ENCODE results near the gene OPA1. TPM values are rescaled to one million over a fixed set of nuclear protein-coding genes. Genes with fewer than 3 reads are reported as not detected.
A peak's percentile ranks its signal among the peaks of the same experiment; 100 is the strongest.

OPA1 gene
- total and polyA plus RNA-seq, 2 of the 13 experiments (the other 11 are each of a cell fraction or from before 2014, with no cell fraction given), result 26.7 to 78.5 TPM

DNA sequence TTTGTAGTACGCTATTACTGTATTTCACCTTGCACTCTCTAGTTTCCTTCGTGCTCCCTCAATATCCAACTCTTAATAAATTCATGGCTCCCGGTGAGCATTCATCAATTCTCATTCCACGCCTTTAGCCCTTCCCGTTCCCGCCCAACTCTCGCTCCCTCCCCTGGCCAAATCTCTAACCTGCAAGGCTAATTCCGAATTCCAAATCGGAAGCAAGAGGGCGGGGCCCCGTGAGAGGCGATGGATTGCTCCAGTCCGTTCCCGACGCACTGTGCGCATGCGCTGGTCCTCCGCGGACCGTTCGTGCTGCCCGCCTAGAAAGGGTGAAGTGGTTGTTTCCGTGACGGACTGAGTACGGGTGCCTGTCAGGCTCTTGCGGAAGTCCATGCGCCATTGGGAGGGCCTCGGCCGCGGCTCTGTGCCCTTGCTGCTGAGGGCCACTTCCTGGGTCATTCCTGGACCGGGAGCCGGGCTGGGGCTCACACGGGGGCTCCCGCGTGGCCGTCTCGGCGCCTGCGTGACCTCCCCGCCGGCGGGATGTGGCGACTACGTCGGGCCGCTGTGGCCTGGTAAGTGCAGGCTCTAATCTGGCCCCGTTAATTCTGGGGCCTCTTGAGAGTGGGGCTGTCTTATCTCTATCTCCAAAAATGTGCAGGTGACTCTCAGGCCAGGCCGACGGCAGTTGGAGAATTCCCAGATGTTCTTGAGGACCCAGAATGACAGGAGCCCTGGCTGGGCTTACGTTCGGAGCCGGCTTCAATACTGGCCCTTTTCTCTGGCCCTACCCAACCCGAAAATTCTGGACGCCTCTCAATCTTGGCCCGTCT lies at the start of gene OPA1 (continued):
- TF ChIP-seq, protein P1, sequence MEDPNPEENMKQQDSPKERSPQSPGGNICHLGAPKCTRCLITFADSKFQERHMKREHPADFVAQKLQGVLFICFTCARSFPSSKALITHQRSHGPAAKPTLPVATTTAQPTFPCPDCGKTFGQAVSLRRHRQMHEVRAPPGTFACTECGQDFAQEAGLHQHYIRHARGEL (CRISPR knock-in tag; IDR thresholded peaks at IDR 0.05), result no peak
- TF ChIP-seq PHF20 (CRISPR knock-in tag; IDR thresholded peaks at IDR 0.05), result peak; percentile 99
- peak; percentile 90 for TF ChIP-seq ZSCAN31 (CRISPR knock-in tag; IDR thresholded peaks at IDR 0.05; ENCODE audit: low read depth)
- no peak for TF ChIP-seq ZNF530 (CRISPR knock-in tag; IDR thresholded peaks at IDR 0.05; ENCODE audit: low read depth)
- TF ChIP-seq ZNF720 (CRISPR knock-in tag; IDR thresholded peaks at IDR 0.05), result no peak; the same call in 1 of the 2 replicates
- TF ChIP-seq SRSF9 (IDR thresholded peaks at IDR 0.05; ENCODE audit: borderline replicate concordance, insufficient read depth, low read depth, low read length, poor library complexity, severe bottlenecking), result no peak
- TF ChIP-seq ZNF34 (CRISPR knock-in tag; IDR thresholded peaks at IDR 0.05; ENCODE audit: borderline replicate concordance), result 0 out of 2 replicates have a peak, but pooled peaks have one; percentile 68
- TF ChIP-seq, protein P2, sequence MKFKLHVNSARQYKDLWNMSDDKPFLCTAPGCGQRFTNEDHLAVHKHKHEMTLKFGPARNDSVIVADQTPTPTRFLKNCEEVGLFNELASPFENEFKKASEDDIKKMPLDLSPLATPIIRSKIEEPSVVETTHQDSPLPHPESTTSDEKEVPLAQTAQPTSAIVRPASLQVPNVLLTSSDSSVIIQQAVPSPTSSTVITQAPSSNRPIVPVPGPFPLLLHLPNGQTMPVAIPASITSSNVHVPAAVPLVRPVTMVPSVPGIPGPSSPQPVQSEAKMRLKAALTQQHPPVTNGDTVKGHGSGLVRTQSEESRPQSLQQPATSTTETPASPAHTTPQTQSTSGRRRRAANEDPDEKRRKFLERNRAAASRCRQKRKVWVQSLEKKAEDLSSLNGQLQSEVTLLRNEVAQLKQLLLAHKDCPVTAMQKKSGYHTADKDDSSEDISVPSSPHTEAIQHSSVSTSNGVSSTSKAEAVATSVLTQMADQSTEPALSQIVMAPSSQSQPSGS (CRISPR knock-in tag; IDR thresholded peaks at IDR 0.05), result peak; percentile 95
- peak; percentile 74; the same call in 1 of the 2 replicates for TF ChIP-seq ZNF280B (CRISPR knock-in tag; IDR thresholded peaks at IDR 0.05; ENCODE audit: borderline replicate concordance)
- peak; percentile 98 for TF ChIP-seq SAP130 (CRISPR knock-in tag; IDR thresholded peaks at IDR 0.05; ENCODE audit: low read depth)
- no peak for TF ChIP-seq CHD2 (IDR thresholded peaks at IDR 0.05; ENCODE audit: low read depth, low read length)
- TF ChIP-seq SETDB1 (CRISPR knock-in tag; IDR thresholded peaks at IDR 0.05; ENCODE audit: borderline replicate concordance), result no peak
- no peak for TF ChIP-seq CSRNP2 (CRISPR knock-in tag; conservative IDR thresholded peaks at IDR 0.05; ENCODE audit: low read depth)
- TF ChIP-seq CC2D1A (CRISPR knock-in tag; IDR thresholded peaks at IDR 0.05), result no peak
- peak; percentile 99 for TF ChIP-seq KMT2B (CRISPR knock-in tag; IDR thresholded peaks at IDR 0.05)
- TF ChIP-seq ZNF7 (CRISPR knock-in tag; IDR thresholded peaks at IDR 0.05), result no peak
- TF ChIP-seq ZNF367 (CRISPR knock-in tag; IDR thresholded peaks at IDR 0.05; ENCODE audit: borderline replicate concordance), result no peak
- peak; percentile 41; the same call in 1 of the 2 replicates for TF ChIP-seq NR2F6 (IDR thresholded peaks at IDR 0.05)
- TF ChIP-seq NR2F6 (CRISPR knock-in tag; IDR thresholded peaks at IDR 0.05), result peak; percentile 77
- no peak for TF ChIP-seq CENPX (CRISPR knock-in tag; IDR thresholded peaks at IDR 0.05)
- no peak for TF ChIP-seq ZNF282 (IDR thresholded peaks at IDR 0.05; ENCODE audit: partially characterized antibody)
- TF ChIP-seq ZNF577 (CRISPR knock-in tag; IDR thresholded peaks at IDR 0.05; ENCODE audit: borderline replicate concordance, low read depth), result no peak
- 0 out of 2 replicates have a peak, but pooled peaks have one; percentile 69 for TF ChIP-seq SMYD3 (CRISPR knock-in tag; IDR thresholded peaks at IDR 0.05)
- TF ChIP-seq REXO4 (CRISPR knock-in tag; IDR thresholded peaks at IDR 0.05; ENCODE audit: borderline replicate concordance), result no peak
- TF ChIP-seq, protein P3, sequence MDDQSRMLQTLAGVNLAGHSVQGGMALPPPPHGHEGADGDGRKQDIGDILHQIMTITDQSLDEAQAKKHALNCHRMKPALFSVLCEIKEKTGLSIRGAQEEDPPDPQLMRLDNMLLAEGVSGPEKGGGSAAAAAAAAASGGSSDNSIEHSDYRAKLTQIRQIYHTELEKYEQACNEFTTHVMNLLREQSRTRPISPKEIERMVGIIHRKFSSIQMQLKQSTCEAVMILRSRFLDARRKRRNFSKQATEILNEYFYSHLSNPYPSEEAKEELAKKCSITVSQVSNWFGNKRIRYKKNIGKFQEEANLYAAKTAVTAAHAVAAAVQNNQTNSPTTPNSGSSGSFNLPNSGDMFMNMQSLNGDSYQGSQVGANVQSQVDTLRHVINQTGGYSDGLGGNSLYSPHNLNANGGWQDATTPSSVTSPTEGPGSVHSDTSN (CRISPR knock-in tag; IDR thresholded peaks at IDR 0.05; ENCODE audit: borderline replicate concordance), result peak; percentile 61; the same call in 1 of the 2 replicates
